WTC11 (cell line): ENCODE measurements around the gene B4GALNT3. TPM values are rescaled to one million over a fixed set of nuclear protein-coding genes. Genes with fewer than 3 reads are reported as not detected.

Experiments
- ATAC-seq: fragments of 200-7000 bp; cut with Tn5 transposase; 2 replicates; pipeline ENCODE4 v1.10.0; 2021; ENCODE audit warnings: mild to moderate bottlenecking, moderate library complexity
- CTCF ChIA-PET: fragments of 300-600 bp; sonication (Branson Sonifier 250); formaldehyde crosslinking; loops from one replicate; lab custom pipeline; 2021; ENCODE audit warnings: antibody characterized with exemption; lab: Charles Lee
- POLR2A ChIA-PET: fragments of 350-600 bp; sonication (Branson Sonifier 250); formaldehyde crosslinking; loops from one replicate; lab custom pipeline; 2021; ENCODE audit warnings: antibody characterized with exemption; lab: Charles Lee
- DNase-seq: peaks from one replicate; pipeline ENCODE4 v3.0.0; 2021; ENCODE audit warnings: low spot score
- H3K27ac Mint-ChIP-seq: 2 replicates; pipeline ENCODE4 v1.8.0; 2021; ENCODE audit warnings: mixed read lengths
- H3K27me3 Mint-ChIP-seq: 2 replicates; pipeline ENCODE4 v1.8.0; 2021; ENCODE audit warnings: low read depth, mild to moderate bottlenecking, moderate library complexity, mixed read lengths
- H3K36me3 Mint-ChIP-seq: 2 replicates; pipeline ENCODE4 v1.8.0; 2021; ENCODE audit warnings: mixed read lengths
- H3K4me1 Mint-ChIP-seq: 2 replicates; pipeline ENCODE4 v1.8.0; 2022; ENCODE audit warnings: mixed read lengths
- H3K4me3 Mint-ChIP-seq: 2 replicates; pipeline ENCODE4 v1.8.0; 2021; ENCODE audit warnings: mild to moderate bottlenecking, moderate library complexity, mixed read lengths
- H3K9me3 Mint-ChIP-seq: 2 replicates; pipeline ENCODE4 v1.8.0; 2021; ENCODE audit warnings: mixed read lengths
- CREM ChIP-seq: sonication (generic); formaldehyde crosslinking; IDR thresholded peaks from 2 replicates; pipeline ENCODE4 v1.8.1; 2022; ENCODE audit warnings: mild to moderate bottlenecking, missing genetic modification reagents, moderate library complexity
- EMX1 ChIP-seq: fragments of 250-450 bp; sonication (Bioruptor Pico); IDR thresholded peaks from 2 replicates; pipeline ENCODE4 v1.8.0; 2021; ENCODE audit warnings: mild to moderate bottlenecking
- FOXK1 ChIP-seq: sonication (generic); formaldehyde crosslinking; IDR thresholded peaks from 2 replicates; pipeline ENCODE4 v1.8.0; 2022; ENCODE audit warnings: mild to moderate bottlenecking, moderate library complexity, missing genetic modification reagents
- GTF2I ChIP-seq: fragments of 250-450 bp; sonication (Bioruptor Pico); conservative IDR thresholded peaks from 2 replicates; pipeline ENCODE4 v1.4.0; 2021; ENCODE audit warnings: mild to moderate bottlenecking
- HMGA2 ChIP-seq: fragments of 250-450 bp; sonication (Bioruptor Pico); IDR thresholded peaks from 2 replicates; pipeline ENCODE4 v1.4.0; 2021; ENCODE audit warnings: mild to moderate bottlenecking, moderate library complexity
- JAZF1 ChIP-seq: fragments of 250-450 bp; sonication (Bioruptor Pico); IDR thresholded peaks from 2 replicates; pipeline ENCODE4 v1.9.0; 2021; ENCODE audit warnings: moderate library complexity, mild to moderate bottlenecking, inconsistent platforms
- JUN ChIP-seq: sonication (generic); formaldehyde crosslinking; IDR thresholded peaks from 2 replicates; pipeline ENCODE4 v1.8.0; 2023; ENCODE audit warnings: mild to moderate bottlenecking, missing genetic modification reagents
- MXD4 ChIP-seq: fragments of 250-450 bp; sonication (Bioruptor Pico); IDR thresholded peaks from 2 replicates; pipeline ENCODE4 v1.8.0; 2021; ENCODE audit warnings: mild to moderate bottlenecking, moderate library complexity, borderline replicate concordance
- MYBL2 ChIP-seq: sonication (generic); formaldehyde crosslinking; IDR thresholded peaks from 2 replicates; pipeline ENCODE4 v1.8.1; 2023; ENCODE audit warnings: mild to moderate bottlenecking, moderate library complexity, missing genetic modification reagents
- NFYB ChIP-seq: sonication (generic); formaldehyde crosslinking; conservative IDR thresholded peaks from 2 replicates; pipeline ENCODE4 v1.8.0; 2022; ENCODE audit warnings: low read depth, missing genetic modification reagents
- NR3C1 ChIP-seq: sonication (generic); formaldehyde crosslinking; conservative IDR thresholded peaks from 2 replicates; pipeline ENCODE4 v1.8.1; 2023; ENCODE audit warnings: low read depth, mild to moderate bottlenecking, missing genetic modification reagents
- PRRX2 ChIP-seq: fragments of 250-450 bp; sonication (Bioruptor Pico); IDR thresholded peaks from 2 replicates; pipeline ENCODE4 v1.8.0; 2021; ENCODE audit warnings: mild to moderate bottlenecking
- TP53 ChIP-seq: sonication (generic); formaldehyde crosslinking; IDR thresholded peaks from 2 replicates; pipeline ENCODE4 v1.8.1; 2023; ENCODE audit warnings: mild to moderate bottlenecking, missing genetic modification reagents
- ZNF138 ChIP-seq: sonication (generic); formaldehyde crosslinking; conservative IDR thresholded peaks from 2 replicates; pipeline ENCODE4 v1.8.1; 2022; ENCODE audit warnings: mild to moderate bottlenecking, moderate library complexity, missing genetic modification reagents
- ZNF219 ChIP-seq: sonication (generic); formaldehyde crosslinking; IDR thresholded peaks from 2 replicates; pipeline ENCODE4 v1.8.0; 2023; ENCODE audit warnings: missing genetic modification reagents, mild to moderate bottlenecking, borderline replicate concordance
- ZNF263 ChIP-seq: sonication (generic); formaldehyde crosslinking; IDR thresholded peaks from 2 replicates; pipeline ENCODE4 v1.8.1; 2022; ENCODE audit warnings: low read depth, mild to moderate bottlenecking, moderate library complexity, missing genetic modification reagents
- ZNF396 ChIP-seq: fragments of 250-450 bp; sonication (Bioruptor Pico); IDR thresholded peaks from 2 replicates; pipeline ENCODE4 v1.8.0; 2021; ENCODE audit warnings: mild to moderate bottlenecking, moderate library complexity, borderline replicate concordance
- ZNF671 ChIP-seq: fragments of 250-450 bp; sonication (Bioruptor Pico); IDR thresholded peaks from 2 replicates; pipeline ENCODE4 v1.8.0; 2021; ENCODE audit warnings: mild to moderate bottlenecking
- total RNA-seq: library from RNA; stranded (reverse); gene quantifications from 3 replicates; pipeline ENCODE4 v1.2.3, GENCODE V29; 2021
- TF ChIP-seq, protein P1 (sequence below): fragments of 250-450 bp; sonication (Bioruptor Pico); IDR thresholded peaks from 2 replicates; pipeline ENCODE4 v1.9.0; 2021; ENCODE audit warnings: moderate library complexity, mild to moderate bottlenecking, inconsistent platforms, borderline replicate concordance
- TF ChIP-seq, protein P2 (sequence below): sonication (generic); formaldehyde crosslinking; IDR thresholded peaks from 2 replicates; pipeline ENCODE4 v1.8.1; 2023; ENCODE audit warnings: mild to moderate bottlenecking, missing genetic modification reagents, moderate library complexity
- TF ChIP-seq, protein P3 (sequence below): sonication (generic); formaldehyde crosslinking; IDR thresholded peaks from 2 replicates; pipeline ENCODE4 v1.8.1; 2023; ENCODE audit warnings: mild to moderate bottlenecking, moderate library complexity, missing genetic modification reagents

B4GALNT3 gene
- total RNA-seq, 1 experiment from 2014 or later, result 19.0 TPM

DNA sequence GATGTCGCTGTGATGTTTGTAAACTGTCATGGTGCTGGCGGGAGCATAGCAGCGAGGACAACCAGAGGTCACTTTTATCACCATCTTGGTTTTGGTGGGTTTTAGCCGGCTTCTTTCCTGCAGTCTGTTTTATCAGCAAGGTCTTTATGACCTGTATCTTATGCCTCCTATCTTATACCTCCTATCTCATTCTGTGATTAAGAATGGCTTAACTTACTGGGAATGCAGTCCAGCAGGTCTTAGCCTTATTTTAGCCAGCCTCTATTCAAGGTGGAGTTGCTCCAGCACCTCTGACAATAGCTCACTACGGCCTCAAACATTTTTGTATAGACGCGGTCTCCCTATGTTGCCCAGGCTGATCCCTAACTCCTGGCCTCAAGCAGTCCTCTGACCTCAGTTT is 53.7 kb downstream of the B4GALNT3 start:
- CTCF ChIA-PET, result no interaction called here
- POLR2A ChIA-PET, result no interaction called here
- no peak overlapping the region for H3K27ac Mint-ChIP-seq
- no peak overlapping the region for H3K4me3 Mint-ChIP-seq
- TF ChIP-seq MXD4 (CRISPR knock-in tag) (no peak), CREM (CRISPR knock-in tag) (no peak), JAZF1 (no peak), ZNF396 (CRISPR knock-in tag) (no peak), TP53 (CRISPR knock-in tag) (no peak), ZNF219 (CRISPR knock-in tag) (no peak)
- H3K9me3 Mint-ChIP-seq, result peaks cover 10% of the 10 kb centered on the region
- ATAC-seq (no peak), DNase-seq (no peak)
- peaks cover 27% of the 10 kb centered on the region for H3K4me1 Mint-ChIP-seq
- no peaks in the 10 kb centered on the region for H3K27me3 Mint-ChIP-seq
- peaks cover 9% of the 10 kb centered on the region for H3K36me3 Mint-ChIP-seq

DNA sequence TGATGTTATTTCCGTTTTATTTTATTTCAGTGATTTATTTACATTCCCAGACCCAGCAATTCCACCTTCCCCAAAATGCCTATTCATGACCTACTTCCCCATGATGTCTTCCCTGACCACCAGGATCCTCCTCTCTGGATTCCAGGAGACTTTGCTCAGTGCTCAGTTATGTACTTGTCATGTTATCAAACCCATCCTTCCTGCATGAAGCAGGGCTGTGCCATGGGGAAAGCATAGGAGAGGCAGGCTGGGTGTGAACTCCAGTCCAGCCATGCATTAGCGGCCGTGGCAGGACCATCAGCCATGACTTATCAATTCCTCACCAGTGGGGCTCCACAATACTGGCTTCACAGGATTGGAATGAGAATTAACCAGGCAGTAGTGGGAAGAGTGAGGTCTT is 57.8 kb downstream of the B4GALNT3 start:
- Mint-ChIP-seq H3K4me3 (no peak overlapping the region), H3K27ac (no peak overlapping the region), H3K9me3 (peaks cover 10% of the 10 kb centered on the region), H3K36me3 (peaks cover 9% of the 10 kb centered on the region), H3K27me3 (no peaks in the 10 kb centered on the region), H3K4me1 (peaks cover 3% of the 10 kb centered on the region)
- CTCF ChIA-PET, result no interaction called here
- DNase-seq (no peak), ATAC-seq (no peak)
- POLR2A ChIA-PET, result no interaction called here
- no peak for TF ChIP-seq FOXK1
- TF ChIP-seq NFYB (CRISPR knock-in tag), result no peak
- no peak for TF ChIP-seq ZNF396 (CRISPR knock-in tag)
- TF ChIP-seq ZNF263 (CRISPR knock-in tag), result no peak
- TF ChIP-seq, protein P1, sequence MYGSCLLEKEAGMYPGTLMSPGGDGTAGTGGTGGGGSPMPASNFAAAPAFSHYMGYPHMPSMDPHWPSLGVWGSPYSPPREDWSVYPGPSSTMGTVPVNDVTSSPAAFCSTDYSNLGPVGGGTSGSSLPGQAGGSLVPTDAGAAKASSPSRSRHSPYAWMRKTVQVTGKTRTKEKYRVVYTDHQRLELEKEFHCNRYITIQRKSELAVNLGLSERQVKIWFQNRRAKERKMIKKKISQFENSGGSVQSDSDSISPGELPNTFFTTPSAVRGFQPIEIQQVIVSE (CRISPR knock-in tag), result no peak
- TF ChIP-seq ZNF671 (CRISPR knock-in tag), result no peak
- TF ChIP-seq, protein P2, sequence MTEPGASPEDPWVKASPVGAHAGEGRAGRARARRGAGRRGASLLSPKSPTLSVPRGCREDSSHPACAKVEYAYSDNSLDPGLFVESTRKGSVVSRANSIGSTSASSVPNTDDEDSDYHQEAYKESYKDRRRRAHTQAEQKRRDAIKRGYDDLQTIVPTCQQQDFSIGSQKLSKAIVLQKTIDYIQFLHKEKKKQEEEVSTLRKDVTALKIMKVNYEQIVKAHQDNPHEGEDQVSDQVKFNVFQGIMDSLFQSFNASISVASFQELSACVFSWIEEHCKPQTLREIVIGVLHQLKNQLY, result no peak
- TF ChIP-seq NR3C1, result no peak
- no peak for TF ChIP-seq GTF2I (CRISPR knock-in tag)
- no peak for TF ChIP-seq CREM (CRISPR knock-in tag)

DNA sequence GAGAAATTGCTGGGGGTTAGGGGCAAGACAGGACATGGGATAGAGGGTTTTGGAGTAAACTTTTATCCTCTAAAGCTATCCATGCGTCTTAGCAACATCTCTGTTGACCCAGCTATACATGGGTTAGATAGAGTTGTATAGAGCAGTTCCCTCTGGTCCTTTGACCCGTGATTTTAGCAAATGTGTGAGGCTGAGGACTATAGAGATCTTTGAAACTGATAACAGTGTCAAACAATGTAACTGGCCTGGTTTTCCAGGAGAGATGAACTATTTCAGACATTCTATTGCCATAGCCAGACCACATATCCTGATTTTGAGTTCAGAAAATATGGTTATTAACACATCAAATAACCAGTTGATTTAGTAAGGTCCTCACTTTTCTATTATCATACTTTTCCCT is 60.4 kb downstream of the B4GALNT3 start:
- CTCF ChIA-PET, result interaction anchor here (0.8 to 1.8 kb wide), 2 partner anchors 10 to 27 kb away, joined by 5 to 8 read pairs; no protein-coding TSS in a partner anchor
- no peaks in the 10 kb centered on the region for H3K9me3 Mint-ChIP-seq
- H3K4me1 Mint-ChIP-seq, result peaks cover 3% of the 10 kb centered on the region
- TF ChIP-seq PRRX2 (CRISPR knock-in tag) (no peak), CREM (CRISPR knock-in tag) (no peak), JUN (CRISPR knock-in tag) (no peak)
- TF ChIP-seq, all 79 proteins: peak for 0
- H3K27ac Mint-ChIP-seq, result no peak overlapping the region
- no peak for ATAC-seq
- H3K4me3 Mint-ChIP-seq, result no peak overlapping the region
- POLR2A ChIA-PET, result interaction anchor here (0.6 kb wide), 1 partner anchor 42 kb away, joined by 9 read pairs; no protein-coding TSS in a partner anchor
- no peaks in the 10 kb centered on the region for H3K27me3 Mint-ChIP-seq
- no peak for DNase-seq
- no peaks in the 10 kb centered on the region for H3K36me3 Mint-ChIP-seq

DNA sequence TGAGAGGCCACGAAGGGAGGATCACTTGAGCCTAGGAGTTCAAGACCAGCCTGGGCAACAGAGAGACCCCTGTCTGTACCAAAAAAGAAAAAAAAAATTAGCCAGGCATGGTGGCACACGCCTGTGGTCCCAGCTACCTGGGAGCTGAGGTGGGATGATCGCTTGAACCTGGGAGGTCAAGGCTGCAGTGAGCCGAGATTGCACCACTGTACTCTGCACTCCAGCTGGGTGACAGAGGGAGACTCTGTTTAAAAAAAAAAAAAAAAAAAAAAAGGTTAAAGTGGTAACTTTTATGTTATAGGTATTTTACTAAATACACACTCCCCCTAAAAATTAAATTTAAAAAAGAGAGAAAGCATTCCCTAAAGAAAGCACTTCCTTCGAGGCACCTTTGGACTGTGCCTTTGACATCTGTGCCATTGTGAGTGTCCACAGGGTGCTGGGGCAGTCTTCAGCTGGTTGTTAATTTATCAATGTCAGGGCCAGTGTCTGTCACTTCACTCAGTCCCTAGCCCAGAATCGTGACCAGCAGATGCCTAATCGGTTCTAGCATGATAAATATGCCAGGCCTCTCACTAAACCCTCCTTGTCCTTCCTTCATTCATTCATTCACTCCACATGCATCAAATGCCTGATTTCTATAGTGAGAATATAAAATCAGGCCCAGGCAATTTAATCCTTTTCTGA is 63.1 kb downstream of the B4GALNT3 start:
- no peak overlapping the region for H3K4me3 Mint-ChIP-seq
- DNase-seq, result no peak
- H3K27ac Mint-ChIP-seq, result no peak overlapping the region
- no peaks in the 10 kb centered on the region for H3K27me3 Mint-ChIP-seq
- no peak for TF ChIP-seq EMX1
- TF ChIP-seq FOXK1, result no peak
- TF ChIP-seq, protein P3, sequence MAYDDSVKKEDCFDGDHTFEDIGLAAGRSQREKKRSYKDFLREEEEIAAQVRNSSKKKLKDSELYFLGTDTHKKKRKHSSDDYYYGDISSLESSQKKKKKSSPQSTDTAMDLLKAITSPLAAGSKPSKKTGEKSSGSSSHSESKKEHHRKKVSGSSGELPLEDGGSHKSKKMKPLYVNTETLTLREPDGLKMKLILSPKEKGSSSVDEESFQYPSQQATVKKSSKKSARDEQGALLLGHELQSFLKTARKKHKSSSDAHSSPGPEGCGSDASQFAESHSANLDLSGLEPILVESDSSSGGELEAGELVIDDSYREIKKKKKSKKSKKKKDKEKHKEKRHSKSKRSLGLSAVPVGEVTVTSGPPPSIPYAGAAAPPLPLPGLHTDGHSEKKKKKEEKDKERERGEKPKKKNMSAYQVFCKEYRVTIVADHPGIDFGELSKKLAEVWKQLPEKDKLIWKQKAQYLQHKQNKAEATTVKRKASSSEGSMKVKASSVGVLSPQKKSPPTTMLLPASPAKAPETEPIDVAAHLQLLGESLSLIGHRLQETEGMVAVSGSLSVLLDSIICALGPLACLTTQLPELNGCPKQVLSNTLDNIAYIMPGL (CRISPR knock-in tag), result no peak
- TF ChIP-seq MYBL2 (CRISPR knock-in tag), result no peak
- TF ChIP-seq CREM (CRISPR knock-in tag), result no peak
- no peak for TF ChIP-seq PRRX2 (CRISPR knock-in tag)
- TF ChIP-seq HMGA2 (CRISPR knock-in tag), result no peak
- TF ChIP-seq ZNF138 (CRISPR knock-in tag), result no peak
- TF ChIP-seq, all 79 proteins: peak for 0
- CTCF ChIA-PET, result interaction anchor here (0.7 kb wide), 1 partner anchor 20 kb away, joined by 3 read pairs; no protein-coding TSS in a partner anchor
- POLR2A ChIA-PET, result interaction anchor here (0.7 kb wide), 1 partner anchor 221 kb away, joined by 8 read pairs; no protein-coding TSS in a partner anchor
- H3K36me3 Mint-ChIP-seq, result no peaks in the 10 kb centered on the region
- H3K4me1 Mint-ChIP-seq, result peaks cover 3% of the 10 kb centered on the region
- H3K9me3 Mint-ChIP-seq, result no peaks in the 10 kb centered on the region
- no peak for ATAC-seq
